Caco-2 (cell line): Measurements from ENCODE around the gene IL12RB1. TPM values are rescaled to one million over a fixed set of nuclear protein-coding genes. Genes with fewer than 3 reads are reported as not detected.
A peak's percentile ranks its signal among the peaks of the same experiment; 100 is the strongest.

Experiments
- BruUV-seq: library from RNA; stranded (reverse); fragments of 400-500 nt; replicated peaks from 2 replicates; lab custom pipeline; 2021; lab: Mats Ljungman, UMichigan
- CTCF ChIA-PET: fragments of 300-600 bp; sonication (Branson Sonifier 250); formaldehyde crosslinking; loops from one replicate; lab custom pipeline; 2022; ENCODE audit warnings: antibody characterized with exemption; lab: Charles Lee
- POLR2A ChIA-PET: fragments of 300-600 bp; sonication (Branson Sonifier 250); formaldehyde crosslinking; loops from one replicate; lab custom pipeline; 2022; ENCODE audit warnings: antibody characterized with exemption; lab: Charles Lee
- DNase-seq, 2 experiments: peaks; one replicate each; pipeline versions ENCODE4 v3.0.0 to v3.0.0-alpha.2; 2020 to 2022
- H3K27me3 ChIP-seq: replicated peaks from 2 replicates; pipeline ENCODE4 v1.6.0; 2011; ENCODE audit warnings: low read length; ENCODE audit not compliant: control insufficient read depth, insufficient read depth
- H3K36me3 ChIP-seq: 2 replicates; pipeline ENCODE4 v1.5.1; 2011; ENCODE audit warnings: low read length; ENCODE audit not compliant: control insufficient read depth, insufficient read depth
- H3K4me1 ChIP-seq: fragments of 250-450 bp; sonication (Bioruptor Pico); 2 replicates; pipeline ENCODE4 v1.5.1; 2020; ENCODE audit warnings: mild to moderate bottlenecking
- H3K4me3 ChIP-seq: 2 replicates; pipeline ENCODE4 v1.5.1; 2011; ENCODE audit warnings: low read depth, mild to moderate bottlenecking, control low read depth, low read length
- H3K9me3 ChIP-seq: fragments of 250-450 bp; sonication (Bioruptor Pico); 2 replicates; pipeline ENCODE4 v1.5.1; 2020; ENCODE audit warnings: mild to moderate bottlenecking, moderate library complexity
- H3K27ac Mint-ChIP-seq: one replicate; pipeline ENCODE4 v1.8.0; 2022; ENCODE audit warnings: mixed read lengths; ENCODE audit not compliant: unreplicated experiment
- H3K27me3 Mint-ChIP-seq: one replicate; pipeline ENCODE4 v1.8.0; 2022; ENCODE audit warnings: mixed read lengths; ENCODE audit not compliant: insufficient read depth, unreplicated experiment
- H3K36me3 Mint-ChIP-seq: one replicate; pipeline ENCODE4 v1.8.0; 2022; ENCODE audit warnings: mild to moderate bottlenecking, mixed read lengths; ENCODE audit not compliant: insufficient read depth, unreplicated experiment
- H3K4me1 Mint-ChIP-seq: one replicate; pipeline ENCODE4 v1.8.0; 2022; ENCODE audit warnings: low read depth, mixed read lengths; ENCODE audit not compliant: unreplicated experiment
- H3K4me3 Mint-ChIP-seq: one replicate; pipeline ENCODE4 v1.8.0; 2022; ENCODE audit warnings: mild to moderate bottlenecking, moderate library complexity, mixed read lengths; ENCODE audit not compliant: unreplicated experiment
- H3K9me3 Mint-ChIP-seq: one replicate; pipeline ENCODE4 v1.8.0; 2022; ENCODE audit warnings: mixed read lengths; ENCODE audit not compliant: unreplicated experiment
- CTCF ChIP-seq, 2 experiments: fragments of 200-600 bp in 1 of 2; IDR thresholded peaks; 1 replicate in 1 of 2; 2 replicates in 1 of 2; pipeline versions ENCODE4 v1.5.1 to v1.8.0; 2011 to 2022; ENCODE audit warnings: antibody characterized with exemption in 1 of 2, control low read depth in 1 of 2, inconsistent platforms in 1 of 2, low read depth in 1 of 2, low read length in 1 of 2, mild to moderate bottlenecking in 1 of 2, moderate library complexity in 1 of 2; ENCODE audit not compliant: insufficient read depth in 1 of 2, severe bottlenecking in 1 of 2, unreplicated experiment in 1 of 2
- intact Hi-C: fragments of 100-400 bp; cut with micrococcal nuclease; formaldehyde crosslinking; loops from one replicate; pipeline ENCODE4 v1.10.0; 2022; ENCODE audit not compliant: unreplicated experiment
- total RNA-seq: library from RNA; stranded (reverse); gene quantifications from 2 replicates; pipeline ENCODE4 v1.2.3, GENCODE V29; 2022

Gene IL12RB1
- total RNA-seq, 1 experiment from 2014 or later = not detected

GRCh38 chr19:18083929-18084684 lies 2.6 kb downstream of the IL12RB1 start:
- no peaks in the 10 kb centered on the region for H3K27me3 ChIP-seq
- TF ChIP-seq CTCF (IDR thresholded peaks at IDR 0.05; ENCODE audit: insufficient read depth in 1 of 2, low read depth in 1 of 2, low read length in 1 of 2, severe bottlenecking in 1 of 2, unreplicated experiment in 1 of 2) = no peak
- H3K36me3 ChIP-seq = no peaks in the 10 kb centered on the region
- H3K4me3 Mint-ChIP-seq = no peak overlapping the region
- H3K36me3 Mint-ChIP-seq = no peaks in the 10 kb centered on the region
- H3K4me1 ChIP-seq = no peaks in the 10 kb centered on the region
- no peak overlapping the region for H3K27ac Mint-ChIP-seq
- CTCF ChIA-PET = no interaction called here
- BruUV-seq = no TSS peak
- intact Hi-C loops = no loop called here
- no peak for DNase-seq
- no peaks in the 10 kb centered on the region for H3K4me1 Mint-ChIP-seq
- POLR2A ChIA-PET = no interaction called here
- H3K9me3 Mint-ChIP-seq = peaks cover 11% of the 10 kb centered on the region
- H3K27me3 Mint-ChIP-seq = peaks cover 7% of the 10 kb centered on the region
- H3K9me3 ChIP-seq = no peaks in the 10 kb centered on the region
- H3K4me3 ChIP-seq = no peak overlapping the region

- intact Hi-C loops = no loop called here
- H3K27me3 ChIP-seq = no peaks in the 10 kb centered on the region
- Mint-ChIP-seq H3K36me3 (no peaks in the 10 kb centered on the region), H3K27me3 (no peaks in the 10 kb centered on the region), H3K4me3 (no peak overlapping the region), H3K27ac (no peak overlapping the region), H3K4me1 (no peaks in the 10 kb centered on the region), H3K9me3 (no peaks in the 10 kb centered on the region)
- no peaks in the 10 kb centered on the region for H3K4me1 ChIP-seq
- no TSS peak for BruUV-seq
- no peak overlapping the region for H3K4me3 ChIP-seq
- H3K9me3 ChIP-seq = no peaks in the 10 kb centered on the region
- H3K36me3 ChIP-seq = no peaks in the 10 kb centered on the region
- peak in 1 of 2 experiments; percentile 34 for DNase-seq
- ChIA-PET CTCF (interaction anchor here (0.6 kb wide), 1 partner anchor 74 kb away, joined by 11 read pairs; no protein-coding TSS in a partner anchor), POLR2A (no interaction called here)
- peak; percentile 27 to 45 for TF ChIP-seq CTCF (IDR thresholded peaks at IDR 0.05; ENCODE audit: insufficient read depth in 1 of 2, low read depth in 1 of 2, low read length in 1 of 2, severe bottlenecking in 1 of 2, unreplicated experiment in 1 of 2)
These were observed 12.5 kb downstream of the IL12RB1 start for GRCh38 chr19:18074192-18074591.

- Mint-ChIP-seq H3K36me3 (no peaks in the 10 kb centered on the region), H3K4me3 (no peak overlapping the region), H3K4me1 (no peaks in the 10 kb centered on the region), H3K27ac (no peak overlapping the region), H3K9me3 (no peaks in the 10 kb centered on the region), H3K27me3 (no peaks in the 10 kb centered on the region)
- POLR2A ChIA-PET = no interaction called here
- TF ChIP-seq CTCF (IDR thresholded peaks at IDR 0.05; ENCODE audit: insufficient read depth in 1 of 2, low read depth in 1 of 2, low read length in 1 of 2, severe bottlenecking in 1 of 2, unreplicated experiment in 1 of 2) = no peak
- no peaks in the 10 kb centered on the region for H3K36me3 ChIP-seq
- DNase-seq = no peak
- no peaks in the 10 kb centered on the region for H3K27me3 ChIP-seq
- H3K4me1 ChIP-seq = no peaks in the 10 kb centered on the region
- BruUV-seq = no TSS peak
- CTCF ChIA-PET = no interaction called here
- H3K4me3 ChIP-seq = no peak overlapping the region
- intact Hi-C loops = no loop called here
- no peaks in the 10 kb centered on the region for H3K9me3 ChIP-seq
These were observed 13.5 kb downstream of the IL12RB1 start for GRCh38 chr19:18073197-18073596.
